GM21723 (cell line): ENCODE data around the gene RPL27.
"Not testable (repeated sequence)": the region's sequence is repeated elsewhere in the genome, so short reads cannot be mapped to it uniquely, and the experiment has no call there.

Experiments used
- ATAC-seq: cut with Tn5 transposase; IDR thresholded peaks from one replicate; pipeline ENCODE4 v1.9.1; 2021; ENCODE audit warnings: mild to moderate bottlenecking, moderate library complexity; ENCODE audit not compliant: unreplicated experiment

RPL27 gene

GRCh38 chr17:42992872-42993271 lies 5.3 kb upstream of the RPL27 start:
- no peak for ATAC-seq

- not testable (repeated sequence) for ATAC-seq
Observed at GRCh38 chr17:42993913-42994312, 4.3 kb upstream of the RPL27 start.

- ATAC-seq: no peak
Observed at GRCh38 chr17:42997390-42997983, 732 bp upstream of the RPL27 start.

DNA sequence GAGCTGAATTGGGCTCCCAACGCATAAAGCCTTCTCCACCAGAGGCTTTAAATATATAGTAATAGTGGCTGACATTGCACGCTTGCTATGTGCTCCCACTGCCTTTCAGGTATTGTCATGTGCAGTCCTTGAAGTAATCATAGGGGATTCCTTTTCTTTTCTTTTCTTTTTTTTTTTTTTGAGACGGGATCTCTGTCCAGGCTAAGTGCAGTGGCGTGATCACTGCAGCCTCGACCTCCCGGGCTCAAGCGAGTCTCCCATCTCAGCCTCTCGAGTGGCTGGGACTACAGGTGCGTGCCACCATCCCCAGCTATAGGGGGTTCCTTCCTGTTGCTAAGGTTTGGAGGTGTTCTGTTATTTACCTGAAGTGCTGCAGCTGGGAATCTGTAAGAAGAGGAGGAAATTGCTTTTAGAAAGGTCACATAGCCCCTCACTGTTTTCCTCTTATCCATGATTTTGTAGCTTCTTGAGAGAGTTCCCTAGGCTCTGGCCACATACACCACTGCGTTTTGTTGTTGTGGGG lies 845 bp downstream of the RPL27 start:
- no peak for ATAC-seq

DNA sequence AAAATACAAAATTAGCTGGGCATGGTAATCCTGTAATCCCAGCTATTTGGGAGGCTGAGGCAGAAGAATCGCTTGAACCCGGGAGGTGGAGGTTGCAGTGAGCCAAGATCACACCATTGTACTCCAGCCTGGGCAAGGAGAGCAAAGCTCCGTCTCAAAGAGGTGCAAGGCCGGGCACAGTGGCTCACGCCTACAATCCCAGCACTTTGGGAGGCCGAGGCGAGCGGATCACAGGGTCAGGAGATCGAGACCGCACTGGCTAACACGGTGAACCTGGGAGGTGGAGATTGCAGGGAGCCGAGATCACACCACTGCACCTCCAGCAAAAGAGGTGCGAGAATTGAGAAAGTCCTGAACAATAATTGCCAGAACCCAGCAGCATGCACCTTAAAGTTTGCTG lies 2.7 kb downstream of the RPL27 start:
- not testable (repeated sequence) for ATAC-seq

DNA sequence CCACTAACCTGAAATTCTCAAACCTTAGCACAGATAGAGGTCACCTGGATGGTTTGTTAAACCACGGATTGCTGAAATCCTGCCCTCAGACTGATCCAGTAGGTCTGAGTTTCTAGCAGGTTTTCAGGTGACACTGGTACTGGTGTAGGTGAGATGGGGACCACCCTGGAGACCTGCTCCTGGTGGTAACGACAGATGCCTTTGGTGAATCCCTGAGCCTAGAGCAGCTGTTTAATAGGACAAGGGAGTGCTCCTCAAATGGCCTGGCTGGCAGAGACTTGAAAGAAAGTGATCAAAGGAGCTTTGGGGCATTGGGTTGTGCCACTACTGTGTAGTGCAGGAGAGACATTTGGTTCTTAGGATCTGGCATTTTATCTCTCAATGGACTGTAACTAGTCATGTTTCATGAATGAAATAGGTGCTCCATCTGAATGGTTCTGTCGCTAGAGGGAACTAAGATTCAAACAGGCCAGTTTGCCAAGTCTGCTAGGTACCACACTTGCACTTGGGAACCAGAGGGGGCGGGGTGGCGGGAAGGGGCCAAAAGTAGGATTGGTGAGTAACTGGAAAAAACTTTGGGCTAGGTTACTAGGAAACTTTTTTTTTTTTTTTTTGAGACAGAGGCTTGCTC lies 5.4 kb downstream of the RPL27 start:
- ATAC-seq: no peak

DNA sequence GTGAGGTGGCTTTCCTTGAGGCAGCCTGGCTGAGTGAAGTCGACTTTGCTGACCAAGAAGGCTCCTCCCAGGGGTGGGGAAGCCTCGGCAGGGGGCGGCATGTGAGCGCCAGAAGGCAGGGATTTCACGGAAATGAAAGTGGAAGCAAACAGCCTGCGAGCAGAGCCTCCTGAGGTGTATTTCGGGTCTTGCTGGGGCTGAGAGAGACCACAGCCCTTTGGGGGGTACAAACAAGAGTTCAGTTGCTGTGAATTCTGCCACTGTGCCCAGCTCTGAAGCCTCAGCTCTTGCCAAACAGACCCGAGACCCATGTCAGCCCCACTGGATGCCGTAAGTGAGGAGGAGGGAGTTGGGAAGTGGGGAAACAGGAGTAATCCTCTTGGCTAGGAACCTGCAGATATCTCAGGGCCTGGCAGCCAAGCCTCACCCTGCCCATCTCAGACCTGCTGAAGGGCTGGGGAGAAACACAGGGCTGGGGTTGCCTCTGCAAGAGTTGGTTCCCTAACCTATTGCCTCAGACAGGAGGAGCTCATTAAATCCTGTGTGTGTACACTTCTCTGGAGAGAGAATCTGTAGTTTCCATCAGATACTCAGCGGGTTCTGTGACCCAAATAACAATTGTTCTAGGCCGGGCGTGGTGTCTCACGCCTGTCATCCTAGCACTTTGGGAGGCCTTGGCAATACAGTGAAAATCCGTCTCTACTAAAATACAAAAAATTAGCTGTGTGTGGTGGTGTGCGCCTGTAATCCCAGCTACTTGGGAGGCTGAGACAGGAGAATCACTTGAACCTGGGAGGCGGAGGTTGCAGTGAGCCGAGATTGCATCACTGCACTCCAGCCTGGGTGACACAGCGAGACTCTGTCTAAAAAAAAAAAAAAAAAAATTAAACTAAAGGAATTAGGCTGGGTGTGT lies 8.7 kb downstream of the RPL27 start, which contains the start of gene IFI35:
TSS of gene IFI35 (plus strand) at position 146 of the 913 bp plus-strand sequence. CDS start at position 310, 164 bp downstream.
- ATAC-seq: peak; percentile 90

GRCh38 chr17:43010667-43011308 lies 12.6 kb downstream of the RPL27 start:
- ATAC-seq: no peak

GRCh38 chr17:43011728-43012472 lies 13.7 kb downstream of the RPL27 start:
- ATAC-seq: no peak

- no peak for ATAC-seq
Observed at GRCh38 chr17:43013296-43013695, 15.1 kb downstream of the RPL27 start.

DNA sequence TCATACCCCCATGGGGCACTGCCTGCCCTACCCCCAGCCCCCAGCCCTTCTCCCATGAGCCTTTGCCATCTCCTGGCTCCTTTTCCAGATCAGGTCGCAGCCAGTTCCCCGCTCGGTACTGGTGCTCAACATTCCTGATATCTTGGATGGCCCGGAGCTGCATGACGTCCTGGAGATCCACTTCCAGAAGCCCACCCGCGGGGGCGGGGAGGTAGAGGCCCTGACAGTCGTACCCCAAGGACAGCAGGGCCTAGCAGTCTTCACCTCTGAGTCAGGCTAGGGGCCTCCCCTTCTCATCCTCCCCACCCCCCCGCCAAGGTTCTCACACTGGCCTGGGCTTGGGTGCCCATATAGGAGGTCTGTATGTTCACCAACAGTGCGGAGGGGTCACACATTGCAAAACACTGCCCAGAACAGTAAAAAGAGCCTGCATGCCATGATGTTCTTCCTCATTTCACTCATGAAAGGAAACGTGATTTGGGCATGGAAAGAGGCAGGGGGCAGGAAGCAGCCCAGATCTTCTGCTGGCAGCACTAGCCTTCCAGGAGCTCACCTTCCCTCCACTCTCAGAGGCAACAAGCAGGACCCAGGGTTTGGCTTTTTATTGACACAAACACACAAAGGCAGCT lies 15.9 kb downstream of the RPL27 start:
- no peak for ATAC-seq

DNA sequence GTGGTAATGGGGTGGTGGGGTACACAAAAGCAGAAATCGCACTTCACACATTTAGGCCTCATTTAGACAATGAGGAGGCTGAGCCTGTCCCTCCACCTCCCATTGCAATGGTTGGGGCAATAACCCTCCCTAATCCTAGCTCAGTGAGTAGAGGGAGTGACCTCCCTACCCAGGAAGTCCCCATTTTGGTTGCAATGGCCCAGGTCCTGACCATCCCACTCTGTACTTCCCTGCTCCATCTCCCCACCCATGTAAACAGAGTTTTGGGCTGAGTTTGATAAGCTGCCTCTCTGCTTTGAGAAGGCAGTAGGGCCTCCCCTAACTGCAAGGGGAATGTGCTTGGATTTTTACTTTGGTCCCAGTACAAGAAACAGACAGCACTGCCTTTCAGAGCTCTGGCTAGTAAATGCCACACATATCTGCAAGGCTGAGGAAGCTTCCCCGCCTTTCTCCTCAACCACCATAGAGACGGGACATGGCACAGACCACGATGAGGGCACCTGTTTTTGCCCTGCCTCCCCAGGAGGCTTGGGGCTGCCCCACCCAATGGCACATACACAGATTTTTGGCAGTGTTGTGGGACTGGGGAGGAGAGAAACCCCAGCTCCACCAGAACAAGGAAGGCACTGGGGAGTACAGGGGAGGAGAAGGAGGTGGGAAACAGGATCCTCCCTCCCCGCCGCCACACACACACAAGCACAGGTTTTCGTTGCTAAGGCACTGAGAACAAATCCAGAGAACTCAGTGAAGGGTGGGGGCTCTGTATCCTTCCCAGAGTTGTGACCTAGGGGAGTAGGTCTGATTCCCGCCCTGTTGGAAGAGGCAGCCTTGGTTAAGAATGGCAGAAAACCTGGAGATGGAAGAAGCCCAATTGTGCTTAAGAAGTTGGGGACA lies 16.7 kb downstream of the RPL27 start:
- no peak for ATAC-seq

- ATAC-seq: no peak
Observed at GRCh38 chr17:43015579-43015978, 17.4 kb downstream of the RPL27 start.

DNA sequence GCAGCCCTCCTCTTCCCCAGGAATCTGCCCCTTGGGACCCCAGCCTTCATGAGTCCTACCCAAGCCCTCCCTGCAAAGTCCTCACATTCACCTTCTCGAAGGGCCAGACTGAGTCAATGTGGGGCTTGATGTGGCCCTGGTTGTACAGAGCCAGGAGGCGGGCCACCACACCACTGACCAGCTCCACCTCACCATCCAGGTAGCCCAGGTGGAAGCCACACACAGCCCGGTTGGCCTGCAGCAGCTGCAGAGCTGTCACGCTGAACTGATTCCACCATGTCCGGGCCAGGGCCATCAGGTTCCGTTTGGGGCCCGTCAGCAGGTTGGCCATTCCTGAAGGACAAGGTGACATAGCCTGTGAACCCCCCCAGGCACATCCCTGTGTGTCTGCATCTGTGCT lies 18.0 kb downstream of the RPL27 start:
- ATAC-seq: no peak

DNA sequence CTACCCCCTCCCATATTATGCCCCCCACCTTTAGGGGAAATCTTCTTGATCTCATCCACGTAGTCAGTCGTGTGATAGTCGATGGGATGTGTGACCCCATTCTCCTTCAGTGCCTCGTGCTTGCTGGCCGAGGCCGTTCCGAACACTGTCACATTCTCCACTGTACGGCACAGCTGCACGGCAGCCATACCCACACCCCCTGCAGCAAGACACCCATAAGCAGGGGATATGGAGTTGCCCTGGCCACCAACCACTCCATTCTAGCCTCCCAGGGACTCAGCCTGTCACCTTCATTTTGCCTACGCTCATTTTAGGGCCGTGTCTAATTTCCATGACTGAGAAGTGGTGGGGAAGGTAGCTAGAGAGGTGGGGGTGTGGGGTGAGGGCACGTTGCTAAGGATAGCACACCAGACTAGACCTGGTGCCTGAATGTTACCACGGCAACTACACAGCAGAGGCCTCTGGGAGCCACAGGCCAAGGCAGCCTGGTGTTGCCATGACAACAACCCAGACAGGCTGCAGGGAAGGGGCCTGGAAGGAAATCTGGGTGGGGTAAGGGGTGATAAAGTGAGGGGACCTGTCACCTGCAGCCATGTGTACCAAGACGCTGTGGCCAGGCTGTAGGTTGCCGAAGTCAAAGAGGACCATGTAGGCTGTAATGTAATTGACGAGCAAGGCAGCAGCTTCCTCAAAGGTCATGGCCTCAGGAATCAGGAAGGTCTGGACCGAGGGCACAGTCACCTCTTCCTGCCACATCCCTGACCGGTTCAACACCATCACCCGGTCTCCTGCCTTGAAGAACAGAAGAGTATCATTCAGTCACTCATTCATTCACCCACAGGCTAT lies 20.0 kb downstream of the RPL27 start:
- ATAC-seq: no peak

- ATAC-seq: no peak
Observed at GRCh38 chr17:43018932-43019331, 20.7 kb downstream of the RPL27 start.

GRCh38 chr17:43019418-43019817 lies 21.2 kb downstream of the RPL27 start:
- no peak for ATAC-seq

- ATAC-seq: no peak
Observed at GRCh38 chr17:43020030-43020621, 21.9 kb downstream of the RPL27 start.
